GM19025 (cell line): ENCODE results near the gene IL11.
"Not testable (repeated sequence)": the region's sequence is repeated elsewhere in the genome, so short reads cannot be mapped to it uniquely, and the experiment has no call there.

Experiments used
- ATAC-seq: cut with Tn5 transposase; IDR thresholded peaks from one replicate; pipeline ENCODE4 v1.9.1; 2021; ENCODE audit warnings: mild to moderate bottlenecking, low read depth, moderate library complexity; ENCODE audit not compliant: unreplicated experiment

The IL11 gene

GRCh38 chr19:55339105-55339888 lies 31.0 kb downstream of the IL11 start, which contains the start of gene KMT5C:
Gene KMT5C, plus strand, starts transcription at chr19:55339876. Its CDS starts 2,061 bp downstream, at chr19:55341937.
- peak; percentile 82 for ATAC-seq

DNA sequence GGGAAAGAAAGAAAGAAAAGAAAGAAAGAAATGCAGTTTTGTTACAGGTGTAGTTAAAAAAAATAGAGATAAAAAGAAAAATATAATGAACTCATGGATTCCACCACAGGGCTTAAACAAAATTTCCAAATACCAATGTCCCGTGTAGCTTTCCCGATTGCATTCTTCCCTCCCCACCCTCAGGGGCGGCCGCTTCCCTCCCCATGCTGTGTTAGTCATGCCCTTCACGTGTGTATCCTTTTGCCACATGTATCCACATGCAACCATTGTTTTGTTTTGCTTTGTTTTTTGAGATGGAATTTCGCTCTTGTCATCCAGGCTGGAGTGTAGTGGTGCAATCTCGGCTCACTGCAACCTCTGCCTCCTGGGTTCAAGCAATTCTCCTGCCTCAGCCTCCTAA lies 34.2 kb downstream of the IL11 start:
- no peak for ATAC-seq

GRCh38 chr19:55333870-55334269 lies 36.4 kb downstream of the IL11 start:
- no peak for ATAC-seq

DNA sequence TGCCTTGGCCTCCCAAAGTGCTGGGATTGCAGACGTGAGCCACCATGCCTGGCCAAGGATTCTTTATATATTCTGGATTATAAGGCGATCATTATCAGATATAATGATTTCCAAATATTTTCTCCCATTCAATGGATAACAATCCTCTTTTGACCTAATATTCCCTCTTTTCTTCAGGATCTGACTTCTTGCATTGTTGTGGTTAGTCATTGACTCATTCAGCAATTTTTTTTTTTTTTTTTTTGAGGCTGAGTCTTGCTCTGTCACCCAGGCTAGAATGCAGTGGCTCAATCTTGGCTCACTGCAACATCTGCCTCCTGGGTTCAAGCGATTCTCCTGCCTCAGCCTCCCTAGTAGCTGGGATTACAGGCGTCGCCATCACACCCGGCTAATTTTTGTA lies 40.5 kb downstream of the IL11 start:
- ATAC-seq = not testable (repeated sequence)

GRCh38 chr19:55328774-55329318 lies 41.4 kb downstream of the IL11 start:
- ATAC-seq = not testable (repeated sequence)

GRCh38 chr19:55325172-55325571 lies 45.1 kb downstream of the IL11 start, which contains the start of gene TMEM150B:
Gene TMEM150B, minus strand, starts transcription at chr19:55325341. Its CDS starts 4,305 bp downstream, at chr19:55321036.
- ATAC-seq = no peak

GRCh38 chr19:55324662-55325061 lies 45.6 kb downstream of the IL11 start:
- ATAC-seq = no peak

DNA sequence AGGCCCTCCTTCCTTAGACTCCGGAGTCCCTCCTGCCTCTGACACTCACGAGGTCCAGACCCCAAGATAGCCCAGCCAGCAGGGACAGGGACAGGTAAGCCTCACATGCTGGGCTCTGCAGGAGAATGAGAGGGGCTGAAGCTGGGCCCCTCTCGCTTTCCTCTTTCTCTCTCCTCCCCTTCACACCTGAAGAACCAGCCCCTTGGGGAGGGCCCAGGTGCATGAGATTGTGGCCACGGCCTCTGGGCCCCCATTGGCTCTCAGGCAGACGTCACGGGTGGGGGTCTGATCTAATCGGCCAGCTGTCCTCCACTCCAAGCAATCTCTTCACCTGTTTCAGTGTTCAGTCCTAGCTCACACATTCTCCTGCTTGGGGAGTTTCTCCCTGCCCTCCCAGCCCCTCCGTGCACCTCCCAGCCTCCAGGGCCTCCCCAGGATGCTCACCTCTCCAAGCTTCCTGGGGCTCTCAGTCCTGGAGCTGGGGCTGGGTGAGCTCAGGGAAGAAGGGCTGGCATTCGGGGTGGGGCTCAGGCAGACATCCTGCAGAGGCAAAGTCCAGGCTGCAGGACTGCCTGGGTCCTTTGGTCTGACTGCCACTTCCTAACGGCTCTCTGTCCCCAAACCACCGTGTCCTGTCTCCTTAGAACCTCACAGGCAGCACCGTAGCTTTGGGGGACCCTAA lies 47.9 kb downstream of the IL11 start:
- ATAC-seq = no peak

GRCh38 chr19:55321466-55322137 lies 48.7 kb downstream of the IL11 start:
- no peak for ATAC-seq

DNA sequence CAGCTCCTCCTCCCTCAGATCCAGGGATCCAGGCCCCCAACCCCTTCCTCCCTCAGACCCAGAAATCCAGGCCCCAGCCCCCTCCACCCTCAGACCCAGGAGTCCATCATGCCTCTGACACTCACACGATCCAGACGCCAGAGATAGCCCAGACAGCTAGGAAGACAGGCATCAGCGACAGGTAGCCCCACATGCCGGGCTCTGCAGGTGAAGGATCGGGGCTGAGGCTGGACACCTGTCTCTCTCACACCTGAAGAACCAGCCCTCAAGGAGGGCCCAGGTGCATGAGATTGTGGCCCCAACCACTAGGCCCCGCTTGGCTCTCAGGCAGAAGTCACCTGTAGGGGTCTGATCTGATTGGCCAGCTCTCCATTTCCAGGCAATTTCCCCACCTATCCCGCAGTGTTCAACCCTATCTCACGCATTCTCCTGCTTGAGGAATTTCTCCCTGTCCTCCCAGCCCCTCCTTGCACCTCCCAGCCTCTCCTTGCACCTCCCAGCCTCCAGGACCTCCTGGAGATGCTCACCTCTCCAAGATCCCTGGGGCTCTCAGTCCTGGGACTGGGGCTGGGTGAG lies 49.3 kb downstream of the IL11 start:
- ATAC-seq = no peak

GRCh38 chr19:55319785-55320184 lies 50.5 kb downstream of the IL11 start:
- ATAC-seq = no peak

DNA sequence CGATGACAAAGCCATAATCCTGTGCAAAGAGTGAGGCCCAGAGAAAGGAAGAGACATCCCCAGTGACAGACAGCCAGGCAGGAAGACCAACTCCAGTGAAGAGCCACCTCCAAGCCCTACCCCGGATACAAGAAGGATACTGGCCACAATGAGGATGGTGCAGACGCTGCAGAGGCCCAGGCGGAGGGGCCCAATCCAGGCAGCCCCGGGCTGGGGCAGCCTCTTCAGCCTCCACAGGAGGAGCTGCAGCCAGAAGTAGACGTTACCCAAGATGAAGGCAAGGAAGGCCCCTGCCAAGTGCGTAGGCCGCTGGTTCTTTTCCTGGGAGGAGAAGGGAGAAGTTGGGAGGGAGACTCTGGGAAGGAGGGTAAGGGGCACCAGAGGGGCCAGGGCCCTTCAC lies 53.6 kb downstream of the IL11 start:
- ATAC-seq = no peak

DNA sequence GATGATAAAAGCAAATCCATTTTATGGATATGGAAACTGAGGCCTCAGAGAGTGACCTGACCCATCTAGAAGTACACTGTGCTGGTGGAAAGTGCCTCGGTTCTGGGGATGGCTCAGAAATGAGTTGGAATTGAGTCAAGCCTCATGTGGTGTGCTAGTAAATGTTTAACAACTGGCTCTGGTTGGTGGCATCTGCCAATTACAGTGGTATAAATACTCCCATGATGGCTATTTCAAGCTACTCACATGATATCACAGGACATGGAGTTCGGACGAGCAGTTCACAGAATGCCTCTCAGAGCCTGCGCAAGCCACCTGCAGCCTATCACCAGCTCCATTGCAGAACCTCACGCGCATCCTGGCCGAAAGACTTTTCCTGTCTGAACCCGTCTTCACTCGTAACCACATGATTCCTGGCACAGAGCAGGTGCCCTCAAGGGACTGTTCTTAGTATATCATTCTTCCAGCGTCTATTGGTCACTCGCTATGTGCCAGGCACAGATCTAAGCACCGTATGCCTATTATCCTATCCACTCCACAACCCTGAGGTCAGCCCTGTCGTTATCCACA lies 54.2 kb downstream of the IL11 start:
- no peak for ATAC-seq

- ATAC-seq = no peak
Measured at GRCh38 chr19:55314396-55314795, 55.9 kb downstream of the IL11 start.
